GM12892 (cell line): ENCODE data around the gene NLRP9.

Experiments
- DNase-seq: peaks from one replicate; pipeline ENCODE4 v3.0.0; 2011; ENCODE audit not compliant: insufficient read length
- FAIRE-seq: peaks from 2 replicates; lab custom pipeline; 2011; peaks lifted over from hg19 to GRCh38; lab: Jason Lieb, UNC
- POLR2A ChIP-seq: IDR thresholded peaks from 2 replicates; pipeline ENCODE4 v1.6.1; 2011; ENCODE audit warnings: low read depth, low read length, control low read depth
- POLR2AphosphoS5 ChIP-seq: IDR thresholded peaks from 2 replicates; pipeline ENCODE4 v1.6.1; 2011; ENCODE audit warnings: low read depth, low read length, control low read depth
- TAF1 ChIP-seq: IDR thresholded peaks from 2 replicates; pipeline ENCODE4 v1.6.1; 2011; ENCODE audit warnings: low read depth, mild to moderate bottlenecking, control low read depth, low read length, borderline replicate concordance

The NLRP9 gene

DNA sequence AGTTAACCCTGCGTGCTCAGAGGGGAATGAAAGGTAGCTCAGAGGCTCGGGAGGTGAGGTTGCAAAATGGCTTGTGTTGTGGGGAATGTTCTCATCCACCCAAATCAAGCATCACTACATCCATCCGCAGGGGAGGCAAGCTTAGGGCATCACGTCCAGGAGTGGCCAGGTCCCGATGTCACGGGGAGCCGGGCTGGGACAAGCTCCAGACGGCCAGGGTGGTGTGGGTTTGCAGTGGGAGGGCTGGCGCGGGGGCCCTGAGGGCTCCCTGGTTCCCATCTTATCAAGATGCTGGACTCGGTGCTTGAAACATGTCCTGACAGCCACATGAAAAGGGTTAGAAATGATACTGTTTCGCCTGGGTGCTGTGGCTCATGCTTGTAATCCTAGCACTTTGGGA, 37.4 kb downstream of the NLRP9 start:
- FAIRE-seq = no peak
- TF ChIP-seq POLR2A (no peak), POLR2AphosphoS5 (no peak), TAF1 (no peak)
- DNase-seq = no peak

DNA sequence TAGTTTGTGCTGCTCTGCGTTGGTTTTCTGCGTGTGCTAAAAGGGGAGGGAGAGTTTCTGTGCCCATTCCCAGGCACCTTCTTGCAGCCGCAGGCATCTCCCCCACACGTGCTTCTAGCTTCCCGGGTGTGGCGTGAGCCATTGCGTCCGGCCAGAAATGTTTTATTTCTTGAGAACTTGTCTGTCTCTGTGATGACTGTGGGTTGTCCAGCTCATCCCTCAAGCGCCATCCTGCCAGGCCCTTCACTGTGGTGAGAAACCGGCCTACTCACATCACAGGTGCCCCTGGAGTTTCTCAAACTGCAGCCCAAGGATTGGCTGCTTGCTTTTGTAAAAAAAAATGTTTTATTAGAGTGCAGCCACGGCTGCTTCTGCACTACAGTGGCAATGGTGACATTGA, 39.0 kb downstream of the NLRP9 start:
- FAIRE-seq = no peak

DNA sequence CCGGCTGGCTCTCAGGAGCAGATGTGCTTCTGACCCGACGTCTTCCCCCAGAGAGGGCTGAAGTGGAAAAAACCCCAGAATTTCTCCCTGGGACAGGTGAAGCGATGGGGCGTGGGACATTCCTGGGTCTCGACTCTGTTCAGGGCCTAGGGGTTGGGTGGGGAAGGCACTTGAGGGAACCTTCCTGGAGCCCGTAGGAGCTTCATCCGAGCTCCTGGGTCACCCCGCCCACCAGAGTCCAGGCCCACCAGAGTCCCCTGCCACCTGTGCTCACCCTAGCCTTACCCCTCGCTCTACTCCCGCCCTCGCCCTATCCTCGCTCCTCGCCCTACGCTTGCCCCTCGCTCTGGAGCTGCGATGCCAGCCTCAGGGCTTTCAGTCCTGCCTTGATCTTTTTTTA, 39.9 kb downstream of the NLRP9 start:
- no peak for DNase-seq
- no peak for FAIRE-seq
- no peak for TF ChIP-seq POLR2A
- no peak for TF ChIP-seq POLR2AphosphoS5
- no peak for TF ChIP-seq TAF1

More for the DNA sequence above, 39.0 kb downstream of the NLRP9 start:
- DNase-seq = no peak
- TF ChIP-seq POLR2A (no peak), POLR2AphosphoS5 (no peak), TAF1 (no peak)

DNA sequence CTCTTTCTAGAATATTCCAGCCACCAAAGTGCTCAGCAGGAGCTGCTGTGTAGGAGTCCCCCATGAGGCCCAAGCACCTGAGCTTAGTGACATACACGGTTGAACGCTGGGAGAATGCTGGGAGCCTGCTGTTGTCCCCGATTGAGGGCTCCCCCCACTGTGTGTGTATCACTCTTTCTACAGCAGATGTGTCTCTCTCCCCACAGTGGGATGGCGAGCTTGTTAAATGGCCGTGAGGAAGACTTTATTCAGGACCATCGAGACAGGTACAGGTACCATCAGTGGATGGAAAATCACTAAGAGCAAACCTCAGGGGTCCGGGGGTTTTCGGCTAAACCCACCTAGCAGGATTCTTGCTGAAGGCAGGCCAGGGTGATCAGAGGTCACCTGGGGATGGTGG, 40.5 kb downstream of the NLRP9 start:
- no peak for DNase-seq
- no peak for FAIRE-seq
- TF ChIP-seq POLR2AphosphoS5 = 0 out of 2 replicates have a peak, but pooled peaks have one; percentile 8
- TF ChIP-seq TAF1 = no peak
- no peak for TF ChIP-seq POLR2A

DNA sequence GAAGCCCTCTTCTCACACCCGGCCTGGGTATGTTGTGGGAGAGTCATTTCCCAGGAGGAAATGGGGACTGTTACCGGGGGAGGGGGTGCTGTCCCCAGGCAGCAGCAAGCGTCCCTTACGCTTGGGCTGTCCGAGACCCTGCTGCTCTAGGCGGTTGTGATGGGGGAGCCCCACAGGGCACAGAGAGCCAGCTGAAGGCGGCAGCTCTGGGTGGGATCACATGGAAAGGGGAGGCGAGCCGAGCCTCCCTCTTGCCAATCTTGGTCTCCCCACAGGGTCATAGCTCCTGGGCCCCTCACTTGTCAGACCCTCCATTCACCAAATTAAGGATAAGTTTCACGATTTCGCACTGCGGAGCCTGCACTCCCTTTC, 41.1 kb downstream of the NLRP9 start:
- no peak for TF ChIP-seq POLR2AphosphoS5
- no peak for TF ChIP-seq POLR2A
- TF ChIP-seq TAF1 = no peak
- DNase-seq = no peak
- FAIRE-seq = no peak

DNA sequence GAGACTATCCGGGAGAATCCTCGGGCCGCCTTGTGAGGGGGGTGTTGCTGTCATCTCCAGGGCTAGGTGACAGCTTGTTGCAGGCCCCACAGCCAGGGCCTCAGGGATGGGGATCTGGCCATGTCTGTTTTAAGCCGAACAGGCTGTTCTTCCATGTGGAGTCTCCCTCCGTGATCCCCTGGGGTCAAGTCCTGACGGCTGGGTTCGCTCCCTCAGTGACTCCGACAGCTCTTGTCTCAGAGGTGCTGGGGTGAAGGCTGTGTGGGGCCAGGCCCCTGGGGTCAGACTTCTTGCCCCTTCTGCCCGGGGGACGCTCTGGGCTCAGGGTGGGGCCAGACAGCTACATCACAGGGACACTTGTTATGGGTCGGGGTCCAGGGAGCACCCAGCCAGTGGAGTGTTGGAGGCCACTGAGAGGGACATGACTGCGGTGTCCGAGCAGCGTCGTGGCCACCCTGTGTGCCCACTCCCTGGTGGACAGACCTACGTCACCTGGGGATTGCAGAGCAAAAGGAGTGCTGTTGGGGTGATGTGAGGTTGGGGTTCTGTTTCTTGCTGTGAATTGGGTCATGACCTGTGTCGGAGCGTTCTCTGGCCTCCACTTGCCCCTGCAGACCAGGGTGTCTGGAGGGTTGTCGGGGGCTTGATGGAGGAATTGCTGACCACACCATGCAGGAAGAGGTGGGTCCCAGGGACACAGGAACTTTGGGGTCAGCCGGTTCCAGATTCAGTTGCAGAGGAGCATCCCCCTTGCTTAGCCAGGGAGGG, 41.7 kb downstream of the NLRP9 start:
- TF ChIP-seq TAF1 (no peak), POLR2A (no peak), POLR2AphosphoS5 (no peak)
- DNase-seq = no peak
- FAIRE-seq = no peak

DNA sequence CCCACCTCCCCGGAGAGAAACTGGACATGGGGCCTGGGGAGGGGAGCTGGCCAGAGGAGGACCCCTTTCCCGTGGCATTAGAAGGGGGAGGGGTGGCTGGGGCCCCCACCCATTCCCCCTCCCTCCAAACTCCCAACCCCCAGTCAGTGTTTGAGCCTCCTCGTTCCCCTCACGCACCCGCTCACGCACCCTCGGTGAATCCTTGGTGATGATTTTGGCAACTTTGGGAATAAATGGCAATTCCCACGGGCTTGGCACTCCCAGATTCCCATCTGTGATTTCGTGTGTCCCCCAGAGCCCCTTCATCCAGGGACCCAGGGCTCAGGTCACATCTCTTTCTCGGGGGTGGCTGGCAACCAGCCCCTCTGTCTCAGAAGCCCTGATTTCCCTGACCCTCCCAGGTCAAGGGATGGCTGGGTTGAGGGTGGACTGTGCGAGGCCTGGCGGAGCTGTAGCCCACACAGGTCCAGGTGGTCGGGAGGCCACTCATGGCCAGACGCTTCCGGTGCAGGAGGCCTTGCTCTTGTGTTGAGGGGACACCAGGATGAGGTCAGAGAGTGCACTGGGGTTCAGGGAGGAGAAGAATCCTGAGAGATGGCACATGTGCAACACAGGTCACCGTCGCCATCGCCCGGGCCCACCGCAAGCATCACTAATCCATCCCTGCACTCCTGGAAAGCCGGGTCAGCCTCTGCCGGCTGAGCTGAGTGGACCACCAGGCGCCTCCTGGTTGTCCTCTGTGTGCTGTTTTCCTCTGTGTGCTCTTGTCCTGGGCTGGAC, 42.5 kb downstream of the NLRP9 start:
- FAIRE-seq = no peak
- no peak for TF ChIP-seq POLR2A
- no peak for TF ChIP-seq TAF1
- TF ChIP-seq POLR2AphosphoS5 = no peak

DNA sequence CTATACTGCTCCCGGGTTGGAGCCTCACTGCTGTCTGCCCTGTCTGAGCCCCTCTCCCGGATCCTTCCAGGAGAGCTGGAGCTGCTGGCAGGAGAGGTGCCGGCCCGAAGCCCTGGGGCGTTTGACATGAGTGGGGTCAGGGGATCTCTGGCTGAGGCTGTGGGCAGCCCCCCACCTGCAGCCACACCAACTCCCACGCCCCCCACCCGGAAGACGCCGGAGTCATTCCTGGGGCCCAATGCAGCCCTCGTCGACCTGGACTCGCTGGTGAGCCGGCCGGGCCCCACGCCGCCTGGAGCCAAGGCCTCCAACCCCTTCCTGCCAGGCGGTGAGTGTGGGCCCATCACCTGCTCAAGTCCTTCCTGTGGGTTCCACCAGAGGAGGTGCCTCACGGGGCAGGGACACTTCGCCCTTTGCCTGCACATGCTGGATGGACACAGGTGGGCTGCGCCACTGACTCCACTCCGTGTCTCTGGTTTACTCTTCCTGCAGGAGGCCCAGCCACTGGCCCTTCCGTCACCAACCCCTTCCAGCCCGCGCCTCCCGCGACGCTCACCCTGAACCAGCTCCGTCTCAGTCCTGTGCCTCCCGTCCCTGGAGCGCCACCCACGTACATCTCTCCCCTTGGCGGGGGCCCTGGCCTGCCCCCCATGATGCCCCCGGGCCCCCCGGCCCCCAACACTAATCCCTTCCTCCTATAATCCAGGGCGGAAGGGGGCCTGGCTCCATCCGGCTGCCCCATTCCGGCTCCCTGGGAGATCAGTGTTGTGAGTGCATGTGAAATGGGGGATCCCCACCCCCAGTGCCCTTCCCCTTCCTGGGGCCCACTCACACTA, 43.3 kb downstream of the NLRP9 start:
- FAIRE-seq (no peak), DNase-seq (no peak)
- TF ChIP-seq POLR2AphosphoS5 (no peak), TAF1 (no peak), POLR2A (no peak)

More for the DNA sequence above, 42.5 kb downstream of the NLRP9 start:
- DNase-seq = no peak

DNA sequence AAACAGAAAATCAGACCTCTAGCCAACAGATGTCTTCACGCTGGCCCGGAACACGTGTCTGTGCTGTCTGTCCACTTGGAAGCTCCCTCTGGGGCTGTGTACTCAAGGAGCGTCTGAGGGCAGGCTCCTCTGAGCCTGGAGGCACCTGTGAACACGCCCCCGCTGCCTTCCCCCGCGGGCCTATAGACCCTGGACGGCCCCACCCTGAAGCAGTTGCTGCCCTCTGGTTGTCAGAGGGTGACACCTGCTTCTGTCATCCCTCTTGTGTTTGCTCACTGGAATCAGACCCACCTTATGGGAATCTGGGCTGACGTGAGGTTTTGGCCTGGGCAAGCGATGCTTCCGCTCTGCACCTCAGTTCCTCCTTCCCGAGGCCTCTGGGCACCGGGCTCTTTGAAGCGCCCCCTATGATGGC, 44.0 kb downstream of the NLRP9 start:
- no peak for FAIRE-seq
- no peak for TF ChIP-seq POLR2AphosphoS5
- no peak for TF ChIP-seq TAF1
- no peak for TF ChIP-seq POLR2A

DNA sequence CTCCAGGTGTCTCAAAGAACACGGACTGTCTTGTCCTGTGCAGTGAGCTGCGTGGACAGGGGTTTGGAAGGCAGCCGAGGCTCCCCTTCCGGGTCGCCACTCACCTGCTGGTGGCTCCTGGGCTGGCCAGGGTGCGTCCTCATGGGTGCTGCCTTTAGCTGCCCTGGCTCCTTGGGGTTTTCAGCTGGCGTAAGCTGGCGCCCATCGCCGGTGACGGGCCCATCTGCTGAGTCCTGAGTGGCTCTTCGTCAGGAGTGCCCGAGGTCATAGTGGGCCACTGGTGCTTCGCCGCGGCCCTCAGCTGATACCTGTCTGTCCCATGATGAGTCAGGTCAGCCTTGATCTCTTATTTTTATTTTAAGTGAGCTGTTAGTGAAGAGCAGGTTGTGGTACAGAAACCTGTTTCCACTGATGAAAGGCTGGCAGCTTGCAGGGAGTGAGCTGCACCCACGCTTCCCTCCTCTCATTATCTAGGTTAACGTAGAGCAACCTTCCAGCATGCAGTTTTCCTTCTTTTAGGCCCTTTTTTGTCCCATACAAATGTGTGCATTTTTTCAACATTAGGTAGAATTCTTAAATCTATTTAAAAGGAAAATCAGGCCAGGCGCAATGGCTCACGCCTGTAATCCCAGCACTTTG, 44.7 kb downstream of the NLRP9 start:
- no peak for DNase-seq
- TF ChIP-seq TAF1 (no peak), POLR2AphosphoS5 (no peak), POLR2A (no peak)
- no peak for FAIRE-seq

More for the DNA sequence above, 44.0 kb downstream of the NLRP9 start:
- no peak for DNase-seq
